Natural killer cell (primary cell): Measurements from ENCODE around the gene AKAP17A. TPM values are rescaled to one million over a fixed set of nuclear protein-coding genes. Genes with fewer than 3 reads are reported as not detected.
"Not testable (repeated sequence)": the region's sequence is repeated elsewhere in the genome, so short reads cannot be mapped to it uniquely, and the experiment has no call there.

ENCODE experiments used
- ATAC-seq, 3 donors: fragments of 150-1000 bp in 2 of 3; fragments of 200-7000 bp in 1 of 3; cut with Tn5 transposase; 1 replicate in 1 of 3; 2 replicates in 2 of 3; pipeline ENCODE4 v1.10.0; 2021; ENCODE audit warnings: mild to moderate bottlenecking in 2 of 3, moderate library complexity in 2 of 3
- DNase-seq, 2 donors: peaks; one replicate each; pipeline versions ENCODE4 v3.0.0 to v3.0.0-alpha.2; 2013 to 2021; ENCODE audit warnings: mixed read lengths in 1 of 2
- H3K27ac ChIP-seq: one replicate; pipeline ENCODE4 v1.5.1; 2013; ENCODE audit warnings: mild to moderate bottlenecking, low read length
- H3K27me3 ChIP-seq: one replicate; pipeline ENCODE4 v1.6.1; 2013; ENCODE audit warnings: low read length; ENCODE audit not compliant: control insufficient read depth, insufficient read depth
- H3K36me3 ChIP-seq: one replicate; pipeline ENCODE4 v1.6.1; 2013; ENCODE audit warnings: low read length; ENCODE audit not compliant: control insufficient read depth, insufficient read depth
- H3K4me1 ChIP-seq: one replicate; pipeline ENCODE4 v1.6.1; 2013; ENCODE audit warnings: low read length; ENCODE audit not compliant: control insufficient read depth, insufficient read depth
- H3K4me3 ChIP-seq: one replicate; pipeline ENCODE4 v1.5.1; 2013; ENCODE audit warnings: low read length
- H3K9me3 ChIP-seq: one replicate; pipeline ENCODE4 v1.6.1; 2013; ENCODE audit warnings: low read length; ENCODE audit not compliant: control insufficient read depth, insufficient read depth
- H3K27ac Mint-ChIP-seq, 2 donors: one replicate each; pipeline ENCODE4 v1.8.0; 2022; ENCODE audit warnings: mild to moderate bottlenecking in 2 of 2, mixed read lengths in 2 of 2, moderate library complexity in 1 of 2
- H3K27me3 Mint-ChIP-seq, 2 donors: one replicate each; pipeline ENCODE4 v1.8.0; 2022; ENCODE audit warnings: low read depth in 2 of 2, mixed read lengths in 2 of 2
- H3K36me3 Mint-ChIP-seq: one replicate; pipeline ENCODE4 v1.8.0; 2022; ENCODE audit warnings: mixed read lengths
- H3K4me1 Mint-ChIP-seq, 2 donors: one replicate each; pipeline ENCODE4 v1.8.0; 2022; ENCODE audit warnings: mixed read lengths in 2 of 2
- H3K4me3 Mint-ChIP-seq: one replicate; pipeline ENCODE4 v1.8.0; 2022; ENCODE audit warnings: mild to moderate bottlenecking, moderate library complexity, mixed read lengths
- H3K9me3 Mint-ChIP-seq, 2 donors: one replicate each; pipeline ENCODE4 v1.8.0; 2022; ENCODE audit warnings: mixed read lengths in 2 of 2
- WGBS: methylation state at CpG from one replicate; pipeline ENCODE4 v1.1.7; 2013; ENCODE audit warnings: missing lambda C conversion rate; ENCODE audit not compliant: insufficient coverage; 5-methylcytosine and 5-hydroxymethylcytosine counted together
- intact Hi-C: fragments of 100-400 bp; cut with micrococcal nuclease; formaldehyde crosslinking; loops from one replicate; pipeline ENCODE4 v1.14.2; 2022
- total RNA-seq, 4 donors: library from RNA; stranded (reverse); fragments of 120-200 nt in 1 of 4; gene quantifications; one replicate each; pipeline versions ENCODE4 v1.2.3 to v1.2.4, GENCODE V29; 2013 to 2022
- TF ChIP-seq, protein P1 (sequence below): fragments of 200-600 bp; IDR thresholded peaks from one replicate; pipeline ENCODE4 v1.8.0; 2022; ENCODE audit warnings: antibody characterized with exemption

AKAP17A gene
- total RNA-seq, 3 donors from 2014 or later (not counting 1 experiment from before 2014, with no cell fraction given), result 120 to 141 (median 121) TPM

DNA sequence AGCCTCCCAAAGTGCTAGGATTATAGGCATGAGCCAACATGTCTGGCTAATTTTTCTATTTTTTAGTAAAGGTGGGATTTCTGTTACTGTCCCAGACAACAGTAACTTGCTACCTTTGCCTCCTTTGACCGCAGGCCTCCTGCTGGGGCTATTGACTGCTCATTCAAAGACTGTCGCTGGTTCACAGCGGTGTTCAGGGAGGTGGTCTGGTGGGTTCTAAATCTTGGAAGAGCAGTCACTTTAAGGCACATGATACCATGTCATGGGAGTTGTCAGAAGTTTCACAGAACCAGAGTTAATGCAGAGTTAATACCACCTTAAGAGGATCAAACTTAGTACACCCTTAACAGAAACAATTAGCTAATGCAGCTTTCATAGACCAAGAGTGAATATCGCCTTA lies 27.3 kb downstream of the AKAP17A start:
- WGBS, result 88% methylated on average over 4 of the region's 4 CpGs
- Mint-ChIP-seq H3K4me1 (no peaks in the 10 kb centered on the region), H3K9me3 (no peaks in the 10 kb centered on the region), H3K36me3 (no peaks in the 10 kb centered on the region), H3K27ac (no peak overlapping the region), H3K4me3 (no peak overlapping the region), H3K27me3 (no peaks in the 10 kb centered on the region)
- Histone ChIP-seq H3K27ac (no peak overlapping the region), H3K36me3 (no peaks in the 10 kb centered on the region), H3K27me3 (no peaks in the 10 kb centered on the region), H3K4me3 (no peak overlapping the region), H3K9me3 (no peaks in the 10 kb centered on the region), H3K4me1 (peaks cover 7% of the 10 kb centered on the region)
- DNase-seq, result no peak
- TF ChIP-seq, protein P1, sequence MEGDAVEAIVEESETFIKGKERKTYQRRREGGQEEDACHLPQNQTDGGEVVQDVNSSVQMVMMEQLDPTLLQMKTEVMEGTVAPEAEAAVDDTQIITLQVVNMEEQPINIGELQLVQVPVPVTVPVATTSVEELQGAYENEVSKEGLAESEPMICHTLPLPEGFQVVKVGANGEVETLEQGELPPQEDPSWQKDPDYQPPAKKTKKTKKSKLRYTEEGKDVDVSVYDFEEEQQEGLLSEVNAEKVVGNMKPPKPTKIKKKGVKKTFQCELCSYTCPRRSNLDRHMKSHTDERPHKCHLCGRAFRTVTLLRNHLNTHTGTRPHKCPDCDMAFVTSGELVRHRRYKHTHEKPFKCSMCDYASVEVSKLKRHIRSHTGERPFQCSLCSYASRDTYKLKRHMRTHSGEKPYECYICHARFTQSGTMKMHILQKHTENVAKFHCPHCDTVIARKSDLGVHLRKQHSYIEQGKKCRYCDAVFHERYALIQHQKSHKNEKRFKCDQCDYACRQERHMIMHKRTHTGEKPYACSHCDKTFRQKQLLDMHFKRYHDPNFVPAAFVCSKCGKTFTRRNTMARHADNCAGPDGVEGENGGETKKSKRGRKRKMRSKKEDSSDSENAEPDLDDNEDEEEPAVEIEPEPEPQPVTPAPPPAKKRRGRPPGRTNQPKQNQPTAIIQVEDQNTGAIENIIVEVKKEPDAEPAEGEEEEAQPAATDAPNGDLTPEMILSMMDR, result no peak
- no peak for ATAC-seq
- intact Hi-C loops, result no loop called here

DNA sequence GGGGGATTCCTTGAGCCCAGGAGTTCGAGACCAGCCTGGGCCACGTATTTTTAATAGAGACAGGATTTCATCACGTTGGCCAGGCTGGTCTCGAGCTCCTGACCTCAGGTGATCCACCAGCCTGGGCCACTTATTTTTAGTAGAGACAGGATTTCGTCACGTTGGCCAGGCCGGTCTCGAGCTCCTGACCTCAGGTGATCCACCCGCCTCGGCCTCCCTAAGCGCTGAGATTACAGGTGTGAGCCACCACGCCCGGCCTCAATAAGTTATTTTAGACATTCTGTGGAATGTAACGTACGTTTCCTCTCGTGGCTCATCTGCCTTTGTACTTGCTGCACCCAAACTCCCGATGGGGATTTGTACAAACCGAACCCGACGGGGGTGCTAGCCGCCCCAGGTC lies 32.3 kb downstream of the AKAP17A start:
- TF ChIP-seq, protein P1, result no peak
- Mint-ChIP-seq H3K9me3 (no peaks in the 10 kb centered on the region), H3K36me3 (no peaks in the 10 kb centered on the region), H3K4me3 (no peak overlapping the region), H3K27me3 (no peaks in the 10 kb centered on the region), H3K27ac (no peak overlapping the region), H3K4me1 (no peaks in the 10 kb centered on the region)
- Histone ChIP-seq H3K4me1 (peaks cover 7% of the 10 kb centered on the region), H3K9me3 (no peaks in the 10 kb centered on the region), H3K27me3 (no peaks in the 10 kb centered on the region), H3K27ac (no peak overlapping the region), H3K4me3 (no peak overlapping the region), H3K36me3 (no peaks in the 10 kb centered on the region)
- DNase-seq, result no peak
- ATAC-seq, result no peak
- 59% methylated on average over 21 of the region's 21 CpGs for WGBS
- intact Hi-C loops, result no loop called here

DNA sequence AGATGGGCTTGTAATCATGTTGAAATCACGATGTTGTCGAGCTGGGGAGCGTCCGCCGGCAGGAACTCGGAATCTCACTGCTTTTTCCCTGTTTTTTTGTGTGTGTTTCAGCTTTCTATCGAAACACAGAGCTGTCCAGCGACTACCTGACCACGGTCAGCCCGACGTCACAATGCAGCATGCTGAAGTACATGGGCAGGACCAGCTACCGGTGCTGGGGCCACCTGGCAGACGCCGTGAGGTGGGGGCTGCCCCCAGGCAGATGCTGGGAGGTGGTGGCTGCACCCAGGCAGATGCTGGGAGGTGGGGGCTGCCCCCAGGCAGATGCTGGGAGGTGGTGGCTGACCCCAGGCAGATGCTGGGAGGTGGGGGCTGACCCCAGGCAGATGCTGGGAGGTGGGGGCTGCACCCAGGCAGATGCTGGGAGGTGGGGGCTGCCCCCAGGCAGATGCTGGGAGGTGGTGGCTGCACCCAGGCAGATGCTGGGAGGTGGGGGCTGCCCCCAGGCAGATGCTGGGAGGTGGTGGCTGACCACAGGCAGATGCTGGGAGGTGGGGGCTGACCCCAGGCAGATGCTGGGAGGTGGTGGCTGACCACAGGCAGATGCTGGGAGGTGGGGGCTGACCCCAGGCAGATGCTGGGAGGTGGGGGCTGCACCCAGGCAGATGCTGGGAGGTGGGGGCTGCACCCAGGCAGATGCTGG lies 32.9 kb downstream of the AKAP17A start:
- H3K4me1 ChIP-seq, H3K27me3 Mint-ChIP-seq, H3K9me3 Mint-ChIP-seq, H3K27ac ChIP-seq, H3K27ac Mint-ChIP-seq, H3K4me1 Mint-ChIP-seq, H3K36me3 Mint-ChIP-seq, intact Hi-C loops, H3K36me3 ChIP-seq, H3K4me3 Mint-ChIP-seq, DNase-seq, ATAC-seq, H3K27me3 ChIP-seq, H3K4me3 ChIP-seq, H3K9me3 ChIP-seq: not testable (repeated sequence)
- 88% methylated on average over 14 of the region's 14 CpGs for WGBS

DNA sequence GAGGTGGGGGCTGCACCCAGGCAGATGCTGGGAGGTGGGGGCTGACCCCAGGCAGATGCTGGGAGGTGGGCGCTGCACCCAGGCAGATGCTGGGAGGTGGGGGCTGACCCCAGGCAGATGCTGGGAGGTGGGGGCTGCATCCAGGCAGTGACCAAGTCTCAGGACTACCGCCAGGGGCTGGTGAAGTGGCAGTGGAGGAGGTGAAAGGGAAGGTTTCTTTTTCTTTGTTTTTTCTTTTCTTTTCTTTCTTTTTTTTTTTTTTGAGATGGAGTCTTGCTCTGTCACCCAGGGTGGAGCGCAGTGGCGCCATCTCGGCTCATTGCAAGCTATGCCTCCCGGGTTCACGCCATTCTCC lies 33.4 kb downstream of the AKAP17A start:
- H3K4me3 Mint-ChIP-seq, H3K9me3 ChIP-seq, H3K36me3 ChIP-seq, intact Hi-C loops, H3K9me3 Mint-ChIP-seq, H3K4me1 Mint-ChIP-seq, DNase-seq, ATAC-seq, H3K4me3 ChIP-seq, H3K36me3 Mint-ChIP-seq, H3K27me3 ChIP-seq, H3K27ac Mint-ChIP-seq, H3K27ac ChIP-seq, H3K27me3 Mint-ChIP-seq, H3K4me1 ChIP-seq: not testable (repeated sequence)
- WGBS, result 84% methylated on average over 7 of the region's 7 CpGs
